Measurements from ENCODE around the gene VPS54. TPM values are rescaled to one million over a fixed set of nuclear protein-coding genes. Genes with fewer than 3 reads are reported as not detected.
"Not testable (repeated sequence)": the region's sequence is repeated elsewhere in the genome, so short reads cannot be mapped to it uniquely, and the experiment has no call there.

VPS54 gene
- total RNA-seq, 2 experiments from 2014 or later: 9.5 to 10.8 TPM

GRCh38 chr2:64001382-64002101 is 17.7 kb downstream of the VPS54 start:
- no peak for TF ChIP-seq CTCF (IDR thresholded peaks at IDR 0.05)
- H3K27me3 ChIP-seq (ENCODE audit: control insufficient read depth in 1 of 2, insufficient read depth in 2 of 2, low read length in 2 of 2): no peaks in the 10 kb centered on the region
- DNase-seq (no peak), ATAC-seq (ENCODE audit: poor library complexity) (no peak)
- CTCF ChIA-PET: no interaction called here
- H3K9me3 ChIP-seq (ENCODE audit: control insufficient read depth in 1 of 2, insufficient read depth in 1 of 2, low read length in 2 of 2): peaks cover 3 to 9% of the 10 kb centered on the region in 2 experiments
- no peak overlapping the region for H3K27ac ChIP-seq (ENCODE audit: low read depth in 1 of 2, low read length in 2 of 2)
- Mint-ChIP-seq H3K4me3 (no peak overlapping the region), H3K4me1 (ENCODE audit: low read depth) (peaks cover 16% of the 10 kb centered on the region), H3K36me3 (ENCODE audit: low read depth) (peaks cover 46% of the 10 kb centered on the region), H3K27ac (no peak overlapping the region), H3K9me3 (peaks cover 10% of the 10 kb centered on the region), H3K27me3 (no peaks in the 10 kb centered on the region)
- peaks cover 12% of the 10 kb centered on the region for H3K36me3 ChIP-seq (ENCODE audit: insufficient read depth, low read length)
- POLR2A ChIA-PET: no interaction called here
- no peaks in the 10 kb centered on the region for H3K4me1 ChIP-seq (ENCODE audit: insufficient read depth, low read length)
- H3K4me3 ChIP-seq (ENCODE audit: low read length): no peak overlapping the region
- intact Hi-C loops (cut with DNase I, micrococcal nuclease): no loop called here

DNA sequence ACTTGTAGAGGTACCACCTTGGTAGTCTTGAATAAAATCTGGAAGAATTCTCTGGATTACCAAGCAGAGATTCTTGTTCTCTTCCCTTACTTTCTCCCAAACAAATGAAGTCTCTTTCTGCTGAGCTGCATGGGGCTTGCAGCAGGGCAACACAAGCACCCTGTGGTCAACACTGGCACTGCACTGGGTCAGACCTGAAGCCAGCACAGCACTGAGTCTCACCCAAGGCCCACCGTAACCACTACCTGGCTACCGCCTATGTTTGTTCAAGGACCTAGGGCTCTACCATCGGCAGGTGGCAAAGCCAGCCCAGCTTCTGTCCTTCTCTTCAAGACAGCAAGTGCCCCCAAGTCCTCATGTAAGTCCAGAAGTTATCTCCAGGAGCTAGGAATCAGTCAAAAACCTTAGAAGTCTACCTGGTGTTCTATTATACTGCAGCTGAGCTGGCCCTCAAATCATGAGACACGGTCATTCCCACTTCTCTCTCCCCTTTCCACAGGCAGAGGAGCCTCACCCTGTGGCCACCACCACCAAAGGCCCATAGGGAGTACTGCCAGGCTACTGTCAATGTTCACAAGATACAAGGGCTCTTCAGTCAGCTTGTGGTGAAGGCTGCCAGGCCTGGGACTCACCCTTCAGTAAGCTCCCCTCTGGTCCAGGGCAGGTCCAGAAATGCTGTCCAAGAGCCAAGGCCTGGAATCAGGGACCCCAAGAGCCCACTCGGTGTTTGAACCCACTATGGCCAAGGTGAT is 18.4 kb downstream of the VPS54 start:
- Mint-ChIP-seq H3K4me1 (ENCODE audit: low read depth) (peaks cover 16% of the 10 kb centered on the region), H3K9me3 (peaks cover 10% of the 10 kb centered on the region), H3K36me3 (ENCODE audit: low read depth) (peaks cover 51% of the 10 kb centered on the region), H3K27ac (no peak overlapping the region), H3K4me3 (no peak overlapping the region), H3K27me3 (no peaks in the 10 kb centered on the region)
- peaks cover 3 to 9% of the 10 kb centered on the region in 2 experiments for H3K9me3 ChIP-seq (ENCODE audit: control insufficient read depth in 1 of 2, insufficient read depth in 1 of 2, low read length in 2 of 2)
- H3K27me3 ChIP-seq (ENCODE audit: control insufficient read depth in 1 of 2, insufficient read depth in 2 of 2, low read length in 2 of 2): no peaks in the 10 kb centered on the region
- TF ChIP-seq CTCF (IDR thresholded peaks at IDR 0.05): no peak
- ChIA-PET POLR2A (no interaction called here), CTCF (no interaction called here)
- no peak overlapping the region for H3K27ac ChIP-seq (ENCODE audit: low read depth in 1 of 2, low read length in 2 of 2)
- no peak overlapping the region for H3K4me3 ChIP-seq (ENCODE audit: low read length)
- no peak for DNase-seq
- no peaks in the 10 kb centered on the region for H3K4me1 ChIP-seq (ENCODE audit: insufficient read depth, low read length)
- intact Hi-C loops (cut with DNase I, micrococcal nuclease): no loop called here
- peaks cover 12% of the 10 kb centered on the region for H3K36me3 ChIP-seq (ENCODE audit: insufficient read depth, low read length)
- ATAC-seq (ENCODE audit: poor library complexity): no peak

DNA sequence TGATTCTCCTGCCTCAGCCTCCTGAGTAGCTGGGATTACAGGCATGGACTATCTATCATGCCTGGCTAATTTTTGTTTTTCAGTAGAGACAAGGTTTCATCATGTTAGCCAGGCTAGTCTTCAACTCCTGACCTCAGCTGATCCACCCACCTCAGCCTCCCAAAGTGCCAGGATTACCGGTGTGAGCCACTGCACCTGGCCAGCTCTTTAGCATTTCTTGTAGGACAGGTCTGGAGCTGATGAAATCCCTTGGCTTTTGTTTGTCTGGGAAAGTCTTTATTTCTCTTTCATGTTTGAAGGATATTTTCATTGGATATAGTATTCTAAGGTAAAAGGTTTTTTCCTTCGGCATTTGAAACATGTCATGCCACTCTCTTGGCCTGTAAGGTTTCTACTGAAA is 20.2 kb downstream of the VPS54 start:
- H3K27ac ChIP-seq (ENCODE audit: low read depth in 1 of 2, low read length in 2 of 2): no peak overlapping the region
- Mint-ChIP-seq H3K27ac (no peak overlapping the region), H3K36me3 (ENCODE audit: low read depth) (peaks cover 54% of the 10 kb centered on the region), H3K4me1 (ENCODE audit: low read depth) (peaks cover 30% of the 10 kb centered on the region), H3K9me3 (peaks cover 10% of the 10 kb centered on the region), H3K4me3 (no peak overlapping the region), H3K27me3 (no peaks in the 10 kb centered on the region)
- DNase-seq (no peak), ATAC-seq (ENCODE audit: poor library complexity) (no peak)
- intact Hi-C loops (cut with DNase I, micrococcal nuclease): no loop called here
- peaks cover 3 to 9% of the 10 kb centered on the region in 2 experiments for H3K9me3 ChIP-seq (ENCODE audit: control insufficient read depth in 1 of 2, insufficient read depth in 1 of 2, low read length in 2 of 2)
- peaks cover 12% of the 10 kb centered on the region for H3K36me3 ChIP-seq (ENCODE audit: insufficient read depth, low read length)
- H3K4me1 ChIP-seq (ENCODE audit: insufficient read depth, low read length): peaks cover 2% of the 10 kb centered on the region
- ChIA-PET POLR2A (interaction anchor here (0.6 kb wide), 2 partner anchors 13 to 1302 kb away, joined by 3 to 4 read pairs; no protein-coding TSS in a partner anchor), CTCF (no interaction called here)
- no peaks in the 10 kb centered on the region for H3K27me3 ChIP-seq (ENCODE audit: control insufficient read depth in 1 of 2, insufficient read depth in 2 of 2, low read length in 2 of 2)
- TF ChIP-seq CTCF (IDR thresholded peaks at IDR 0.05): no peak
- H3K4me3 ChIP-seq (ENCODE audit: low read length): no peak overlapping the region

- H3K27me3 ChIP-seq (ENCODE audit: control insufficient read depth in 1 of 2, insufficient read depth in 2 of 2, low read length in 2 of 2); intact Hi-C loops (cut with DNase I, micrococcal nuclease); H3K4me1 ChIP-seq (ENCODE audit: insufficient read depth, low read length); DNase-seq; H3K4me3 ChIP-seq (ENCODE audit: low read length); POLR2A ChIA-PET; H3K27ac Mint-ChIP-seq; H3K27ac ChIP-seq (ENCODE audit: low read depth in 1 of 2, low read length in 2 of 2); H3K9me3 Mint-ChIP-seq; H3K4me3 Mint-ChIP-seq; H3K27me3 Mint-ChIP-seq; H3K9me3 ChIP-seq (ENCODE audit: control insufficient read depth in 1 of 2, insufficient read depth in 1 of 2, low read length in 2 of 2); ATAC-seq (ENCODE audit: poor library complexity); CTCF ChIA-PET: not testable (repeated sequence)
- peaks cover 33% of the 10 kb centered on the region for H3K4me1 Mint-ChIP-seq (ENCODE audit: low read depth)
- H3K36me3 ChIP-seq (ENCODE audit: insufficient read depth, low read length): peaks cover 14% of the 10 kb centered on the region
- peaks cover 38% of the 10 kb centered on the region for H3K36me3 Mint-ChIP-seq (ENCODE audit: low read depth)
These were observed 22.5 kb downstream of the VPS54 start for GRCh38 chr2:63996582-63997198.

All from CD4-positive, alpha-beta T cell (primary cell).